ENCODE data around the gene PDIA3.
"Not testable (repeated sequence)": the region's sequence is repeated elsewhere in the genome, so short reads cannot be mapped to it uniquely, and the experiment has no call there.

Gene PDIA3

GRCh38 chr15:43746245-43746902 is at the start of gene PDIA3:
Gene PDIA3 (plus strand): TSS chr15:43746438. CDS start chr15:43746540, 102 bp downstream.
- peak; percentile 86 for DNase-seq

- DNase-seq: no peak
Measured at GRCh38 chr15:43702174-43702573, 44.1 kb upstream of the PDIA3 start.

GRCh38 chr15:43702701-43703424 is 43.4 kb upstream of the PDIA3 start:
- no peak for DNase-seq

- DNase-seq: not testable (repeated sequence)
Measured at GRCh38 chr15:43710431-43711131, 35.7 kb upstream of the PDIA3 start.

- DNase-seq: no peak
Measured at GRCh38 chr15:43723151-43723550, 23.1 kb upstream of the PDIA3 start.

GRCh38 chr15:43726306-43726705 is 19.9 kb upstream of the PDIA3 start:
- DNase-seq: not testable (repeated sequence)

- not testable (repeated sequence) for DNase-seq
Measured at GRCh38 chr15:43728053-43728725, 18.0 kb upstream of the PDIA3 start.

- DNase-seq: no peak
Measured at GRCh38 chr15:43735416-43735815, 10.8 kb upstream of the PDIA3 start.

- peak; percentile 18 for DNase-seq
Measured at GRCh38 chr15:43746903-43747309, 668 bp downstream of the PDIA3 start.

GRCh38 chr15:43748376-43748775 is 2.1 kb downstream of the PDIA3 start:
- no peak for DNase-seq

- peak; percentile 40 for DNase-seq
Measured at GRCh38 chr15:43749690-43750345, 3.6 kb downstream of the PDIA3 start.

- no peak for DNase-seq
Measured at GRCh38 chr15:43751885-43752284, 5.6 kb downstream of the PDIA3 start.

GRCh38 chr15:43762824-43763223 is 16.6 kb downstream of the PDIA3 start:
- no peak for DNase-seq

GRCh38 chr15:43763819-43764446 is 17.7 kb downstream of the PDIA3 start:
- no peak for DNase-seq

GRCh38 chr15:43769584-43770228 is 23.5 kb downstream of the PDIA3 start:
- peak; percentile 52 for DNase-seq

GRCh38 chr15:43771816-43772215 is 25.6 kb downstream of the PDIA3 start:
- no peak for DNase-seq

GRCh38 chr15:43772624-43773023 is 26.4 kb downstream of the PDIA3 start:
- DNase-seq: no peak

GRCh38 chr15:43774062-43774461 is 27.8 kb downstream of the PDIA3 start:
- no peak for DNase-seq

GRCh38 chr15:43775411-43775965 is 29.2 kb downstream of the PDIA3 start:
- DNase-seq: no peak

GRCh38 chr15:43776101-43776717 is 30.0 kb downstream of the PDIA3 start:
- no peak for DNase-seq

Data from RPMI8226 (cell line).